ENCODE measurements around the gene KBTBD4.

DNA sequence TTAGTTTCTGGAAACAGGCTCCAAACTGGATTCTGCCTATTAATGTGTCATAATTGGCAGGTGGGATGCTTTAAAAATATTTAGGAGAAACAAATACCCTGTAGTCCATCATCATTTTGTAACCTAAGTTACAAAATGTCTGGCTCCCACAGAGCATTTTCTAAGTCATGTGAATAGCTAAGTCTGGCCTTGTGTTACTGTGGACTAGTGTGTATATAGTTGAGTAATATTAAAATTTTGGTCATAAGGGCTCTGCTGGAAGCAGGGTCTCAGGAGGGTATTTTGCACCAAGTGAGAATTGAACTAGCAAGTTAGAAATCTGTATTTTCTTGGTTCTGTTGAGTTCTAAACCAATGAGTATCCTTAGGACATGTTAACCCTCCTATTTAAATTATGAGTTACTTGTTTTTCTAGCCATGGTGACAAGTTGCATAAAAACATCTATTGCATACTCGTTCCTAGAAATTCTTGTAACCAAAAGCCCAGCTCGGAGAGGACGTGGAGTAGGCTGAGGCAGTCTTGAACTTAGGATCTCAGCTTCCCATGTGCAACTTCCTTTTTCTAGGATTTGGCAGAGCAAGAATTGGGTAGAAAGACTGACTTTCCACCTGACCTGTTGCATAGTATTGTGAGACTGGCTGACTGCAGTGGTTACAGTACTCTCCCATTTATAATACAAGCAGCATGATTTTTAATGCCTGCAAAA is 8.0 kb downstream of the KBTBD4 start:
- no peak for TF ChIP-seq POLR2A (IDR thresholded peaks at IDR 0.05)
- TF ChIP-seq, protein P1, sequence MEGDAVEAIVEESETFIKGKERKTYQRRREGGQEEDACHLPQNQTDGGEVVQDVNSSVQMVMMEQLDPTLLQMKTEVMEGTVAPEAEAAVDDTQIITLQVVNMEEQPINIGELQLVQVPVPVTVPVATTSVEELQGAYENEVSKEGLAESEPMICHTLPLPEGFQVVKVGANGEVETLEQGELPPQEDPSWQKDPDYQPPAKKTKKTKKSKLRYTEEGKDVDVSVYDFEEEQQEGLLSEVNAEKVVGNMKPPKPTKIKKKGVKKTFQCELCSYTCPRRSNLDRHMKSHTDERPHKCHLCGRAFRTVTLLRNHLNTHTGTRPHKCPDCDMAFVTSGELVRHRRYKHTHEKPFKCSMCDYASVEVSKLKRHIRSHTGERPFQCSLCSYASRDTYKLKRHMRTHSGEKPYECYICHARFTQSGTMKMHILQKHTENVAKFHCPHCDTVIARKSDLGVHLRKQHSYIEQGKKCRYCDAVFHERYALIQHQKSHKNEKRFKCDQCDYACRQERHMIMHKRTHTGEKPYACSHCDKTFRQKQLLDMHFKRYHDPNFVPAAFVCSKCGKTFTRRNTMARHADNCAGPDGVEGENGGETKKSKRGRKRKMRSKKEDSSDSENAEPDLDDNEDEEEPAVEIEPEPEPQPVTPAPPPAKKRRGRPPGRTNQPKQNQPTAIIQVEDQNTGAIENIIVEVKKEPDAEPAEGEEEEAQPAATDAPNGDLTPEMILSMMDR (IDR thresholded peaks at IDR 0.05), result no peak

Measured in heart left ventricle (tissue), 13 donors.